Medulla oblongata (tissue), 1 donor: ENCODE data around the gene LCAT.
"Not testable (repeated sequence)": the region's sequence is repeated elsewhere in the genome, so short reads cannot be mapped to it uniquely, and the experiment has no call there.

ENCODE experiments used
- DNase-seq: peaks from one replicate; pipeline ENCODE4 v3.0.0-alpha.2; 2015; ENCODE audit errors: extremely low spot score

LCAT gene

DNA sequence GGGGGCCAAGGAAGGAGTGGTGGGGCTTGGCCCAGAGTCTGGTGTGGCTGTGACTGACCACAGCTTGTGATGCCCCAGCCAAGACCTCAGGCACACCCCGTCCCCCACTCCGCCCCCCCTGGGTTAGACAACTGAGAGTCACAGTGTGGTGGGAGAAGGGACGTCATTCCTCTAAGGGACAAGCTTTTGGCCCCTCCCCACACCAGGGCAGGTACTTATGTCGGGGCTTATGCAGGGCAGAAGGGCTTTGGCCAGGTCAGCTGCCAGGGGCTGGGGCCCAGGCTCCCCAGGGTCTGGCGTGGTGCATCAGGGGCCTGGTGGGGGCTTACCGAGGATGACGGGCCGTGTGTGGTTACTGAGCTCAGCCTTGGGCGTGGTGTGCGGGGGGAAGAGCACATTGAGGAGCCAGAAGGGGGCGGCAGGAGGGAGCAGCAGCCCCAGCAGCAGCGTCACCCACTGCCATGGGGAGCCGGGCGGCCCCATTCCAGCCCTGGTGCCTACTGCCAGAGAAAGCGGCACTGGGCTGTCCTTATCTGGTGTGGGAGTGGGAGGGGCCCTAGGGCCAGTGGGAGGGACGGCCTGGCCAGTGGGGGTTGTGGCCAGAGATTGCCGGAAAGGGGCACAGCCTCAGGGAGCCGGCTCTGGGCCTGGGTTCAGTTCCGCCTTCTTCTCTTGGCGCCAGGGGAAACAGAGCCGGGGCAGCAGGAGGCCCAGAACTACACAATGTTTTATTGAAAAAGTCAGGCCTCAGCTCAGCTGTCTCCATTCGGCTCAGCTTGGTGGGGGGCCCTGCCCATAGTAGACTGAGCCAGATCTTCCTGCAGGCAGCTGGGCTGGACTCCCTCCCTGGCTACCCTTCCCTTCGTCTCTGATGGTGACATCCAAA, at the start of gene LCAT:
LCAT (minus strand) TSS at position 502 of the 886 bp plus-strand sequence; CDS start at position 483, 19 bp downstream.
- DNase-seq: peak; percentile 91

DNA sequence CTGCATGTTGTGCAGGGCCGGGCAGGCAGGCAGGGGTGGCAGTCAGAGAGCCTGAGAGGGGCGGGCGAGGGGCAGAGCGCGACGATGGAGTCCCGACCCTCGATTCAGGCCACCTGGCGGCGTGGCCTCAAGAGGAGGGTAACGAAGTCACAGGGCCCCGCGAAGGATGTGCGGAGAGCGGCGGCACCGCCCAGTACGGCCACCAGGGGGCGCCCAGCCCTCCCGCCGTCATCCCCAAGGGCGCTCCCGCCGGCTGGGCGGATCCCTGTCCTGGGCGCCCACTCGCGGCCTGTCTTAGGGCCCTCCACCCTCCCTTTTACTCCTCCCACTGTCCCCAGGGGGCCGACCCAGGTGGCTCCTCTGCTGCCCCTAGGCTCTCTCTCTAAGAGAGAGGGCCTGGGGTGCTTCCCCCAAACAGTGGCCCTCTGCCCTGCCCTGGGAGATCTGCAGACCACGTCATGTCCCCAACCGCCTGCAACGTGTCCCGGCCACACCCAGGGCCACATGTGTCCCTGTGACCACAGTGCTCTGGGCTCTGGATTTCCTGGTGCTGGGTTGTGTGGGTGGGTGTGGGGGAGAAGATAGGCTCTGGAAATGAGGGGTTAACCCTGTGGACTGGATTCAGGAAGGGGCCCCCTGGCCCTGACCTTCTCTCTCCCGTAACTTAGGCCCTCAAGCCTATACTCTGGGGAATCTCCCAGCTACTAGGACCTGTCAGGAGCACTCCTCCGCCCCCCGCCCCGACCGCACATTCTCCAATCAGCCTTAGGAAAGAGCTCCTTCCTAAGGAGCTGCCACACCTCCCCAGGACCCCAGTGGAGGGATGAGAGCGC, 49.5 kb upstream of the LCAT start:
- peak; percentile 69 for DNase-seq

DNA sequence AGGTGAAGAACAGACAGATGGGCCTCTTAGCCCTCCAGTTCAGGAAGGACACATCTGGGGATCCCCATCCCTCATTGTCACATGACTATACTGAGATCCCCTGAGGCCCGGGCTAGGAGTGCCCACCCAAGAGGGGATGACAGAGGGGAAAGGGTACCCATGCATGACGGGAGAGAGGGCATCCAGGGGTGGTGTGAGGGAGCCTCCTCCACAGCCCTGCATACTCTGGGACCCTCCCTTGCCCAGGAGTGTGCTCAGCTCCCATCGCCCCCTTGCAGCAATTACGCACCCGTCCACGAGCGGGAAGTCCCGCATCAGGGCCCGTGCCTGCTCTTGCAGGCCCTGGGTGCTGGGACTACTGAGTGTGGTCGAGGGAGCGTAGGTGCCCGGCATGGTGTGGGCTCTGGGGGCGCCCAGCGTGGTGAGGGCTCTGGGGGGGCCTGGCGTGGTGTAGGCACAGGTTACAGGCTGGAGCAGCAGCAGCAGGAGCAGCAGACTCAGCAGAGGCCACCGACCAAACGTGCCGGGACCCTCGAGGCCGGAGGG, 48.8 kb upstream of the LCAT start:
- DNase-seq: no peak

- no peak for DNase-seq
Observed at GRCh38 chr16:67990018-67990386, 46.1 kb upstream of the LCAT start.

DNA sequence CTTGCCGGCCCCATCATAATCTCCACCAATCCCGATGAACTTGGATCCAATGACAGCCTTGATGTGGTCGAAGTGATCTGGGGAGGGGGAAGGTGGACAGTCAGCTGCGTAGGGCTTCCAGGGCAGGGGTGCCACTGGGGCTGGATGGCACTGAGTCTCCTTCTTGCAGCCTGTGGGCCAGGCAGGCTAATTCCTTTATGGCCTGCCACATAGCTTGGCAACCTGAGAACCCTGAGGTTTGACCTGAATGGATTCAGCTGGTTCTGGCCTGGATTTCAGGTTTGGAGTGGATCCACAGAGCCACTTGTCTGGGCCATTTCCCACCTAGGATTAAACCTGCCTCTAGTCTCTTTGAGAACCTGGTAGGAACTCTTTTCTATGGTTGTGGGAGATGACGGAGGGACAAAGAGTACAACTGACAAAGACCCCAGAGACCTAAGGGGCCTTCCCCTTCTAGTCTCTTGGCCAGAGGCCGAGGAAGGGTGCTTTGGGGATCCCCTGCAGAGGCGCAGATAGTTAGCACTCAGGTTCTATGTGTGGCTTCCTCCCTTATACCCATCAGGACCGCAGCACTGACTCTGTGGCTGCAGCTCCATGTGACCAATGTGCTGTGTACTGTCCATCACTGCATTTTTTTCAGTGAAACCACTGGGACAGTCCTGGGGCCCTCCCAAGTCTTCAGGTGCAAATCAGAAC, 45.5 kb upstream of the LCAT start:
- peak; percentile 32 for DNase-seq

GRCh38 chr16:67988675-67989074, 44.8 kb upstream of the LCAT start:
- no peak for DNase-seq

DNA sequence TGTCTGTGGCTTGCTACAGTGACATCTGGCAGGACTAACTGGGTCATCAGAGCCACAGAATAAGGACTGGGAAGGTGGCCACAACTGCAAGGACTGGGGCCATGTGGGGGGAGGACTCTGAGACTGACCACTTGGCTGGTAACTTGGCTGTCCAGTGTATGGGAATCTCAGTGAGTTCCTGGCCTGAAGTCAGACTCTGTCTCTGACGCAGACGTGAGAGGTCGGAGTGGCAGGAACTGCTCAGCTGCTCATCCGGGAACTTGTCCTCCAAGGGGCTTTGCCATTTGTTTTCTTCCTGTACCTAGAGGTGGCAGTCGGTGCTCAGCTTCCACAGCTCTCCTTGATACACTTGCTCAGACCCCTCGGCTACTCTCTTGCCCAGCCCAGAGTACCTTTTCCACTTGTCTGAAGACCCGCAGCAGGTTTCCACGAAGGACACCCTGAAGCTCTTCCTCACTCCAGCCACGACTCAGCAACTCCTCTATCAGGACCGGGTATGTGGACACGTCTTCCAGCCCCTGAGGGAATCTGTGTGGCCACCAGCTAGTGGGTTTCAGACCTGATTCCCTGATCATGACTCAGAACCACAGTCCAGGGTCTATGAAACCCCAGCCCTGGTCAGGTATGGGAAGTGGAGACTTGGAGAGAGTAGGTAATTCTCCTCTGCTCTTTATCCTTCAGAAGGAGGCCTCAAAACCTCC, 43.7 kb upstream of the LCAT start:
- peak; percentile 69 for DNase-seq

- no peak for DNase-seq
Observed at GRCh38 chr16:67986949-67987348, 43.0 kb upstream of the LCAT start.

DNA sequence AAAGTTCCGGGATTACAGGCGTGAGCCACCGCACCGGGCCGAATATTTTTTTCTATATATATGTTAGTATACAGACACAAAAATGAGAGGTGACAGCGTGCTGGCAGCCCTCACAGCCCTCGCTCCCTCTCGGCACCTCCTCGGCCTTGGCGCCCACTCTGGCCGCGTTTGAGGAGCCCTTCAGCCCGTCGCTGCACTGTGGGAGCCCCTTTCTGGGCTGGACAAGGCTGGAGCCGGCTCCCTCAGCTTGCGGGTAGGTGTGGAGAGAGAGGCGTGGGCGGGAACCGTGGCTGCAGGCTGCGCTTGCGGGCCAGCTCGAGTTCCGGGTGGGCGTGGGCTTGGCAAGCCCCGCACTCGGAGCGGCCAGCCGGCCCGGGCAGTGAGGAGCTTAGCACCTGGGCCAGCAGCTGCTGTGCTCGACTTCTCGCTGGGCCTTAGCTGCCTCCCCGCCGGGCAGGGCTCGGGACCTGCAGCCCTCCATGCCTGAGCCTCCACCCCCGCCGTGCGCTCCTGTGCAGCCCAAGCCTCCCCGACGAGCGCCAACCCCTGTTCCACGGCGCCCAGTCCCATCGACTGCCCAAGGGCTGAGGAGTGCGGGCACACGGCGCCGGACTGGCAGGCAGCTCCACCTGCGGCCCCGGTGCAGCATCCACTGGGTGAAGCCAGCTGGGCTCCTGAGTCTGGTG, 38.2 kb upstream of the LCAT start:
- no peak for DNase-seq

GRCh38 chr16:67979955-67980678, 36.2 kb upstream of the LCAT start, which contains the start of gene DPEP3:
DPEP3 (minus strand) TSS chr16:67980499; CDS start chr16:67980380, 119 bp downstream.
- no peak for DNase-seq

- no peak for DNase-seq
Observed at GRCh38 chr16:67977469-67978227, 33.7 kb upstream of the LCAT start.

DNA sequence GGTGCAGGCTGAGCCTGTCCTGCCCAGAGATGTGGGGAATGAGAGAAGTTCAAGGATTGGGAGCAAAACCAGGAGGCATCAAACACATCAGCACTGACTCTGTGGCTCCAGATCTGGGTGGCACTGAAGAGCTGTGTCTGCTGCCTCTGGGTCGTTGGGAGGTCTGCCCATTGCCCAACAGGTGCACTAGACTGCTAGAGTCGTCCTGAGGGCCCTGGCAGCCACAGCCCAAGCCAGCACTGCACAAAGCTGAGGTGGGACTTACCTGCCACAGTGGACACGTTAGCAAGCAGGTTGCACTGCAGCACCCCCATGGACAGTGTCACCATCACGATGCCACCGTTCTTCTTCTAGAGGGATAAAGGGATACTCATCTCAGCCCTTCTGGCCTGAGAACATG, 33.1 kb upstream of the LCAT start:
- DNase-seq: no peak

DNA sequence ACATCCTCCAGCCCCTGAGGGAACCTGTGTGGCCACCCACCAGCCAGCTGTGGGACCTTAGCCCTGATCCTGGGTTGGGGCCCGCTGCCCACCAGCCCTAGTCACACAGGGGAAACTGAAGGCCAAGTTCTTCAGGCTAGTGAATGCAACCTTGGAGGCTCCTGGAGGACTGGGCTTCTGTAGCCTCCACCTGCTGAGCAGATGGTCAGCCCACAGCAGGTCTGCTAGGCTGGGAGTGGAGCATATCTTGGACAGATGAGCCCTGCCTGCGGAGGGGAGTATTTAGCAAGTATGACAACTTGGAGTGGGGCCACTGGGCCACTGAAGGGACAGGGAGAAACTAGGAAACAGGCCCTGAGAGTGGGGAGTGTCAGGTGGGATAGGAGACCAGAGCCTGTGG, 32.3 kb upstream of the LCAT start:
- no peak for DNase-seq

- DNase-seq: no peak
Observed at GRCh38 chr16:67975321-67976105, 31.6 kb upstream of the LCAT start.

- DNase-seq: not testable (repeated sequence)
Observed at GRCh38 chr16:67972285-67972684, 28.4 kb upstream of the LCAT start.

GRCh38 chr16:67971111-67971510, 27.2 kb upstream of the LCAT start:
- DNase-seq: no peak

DNA sequence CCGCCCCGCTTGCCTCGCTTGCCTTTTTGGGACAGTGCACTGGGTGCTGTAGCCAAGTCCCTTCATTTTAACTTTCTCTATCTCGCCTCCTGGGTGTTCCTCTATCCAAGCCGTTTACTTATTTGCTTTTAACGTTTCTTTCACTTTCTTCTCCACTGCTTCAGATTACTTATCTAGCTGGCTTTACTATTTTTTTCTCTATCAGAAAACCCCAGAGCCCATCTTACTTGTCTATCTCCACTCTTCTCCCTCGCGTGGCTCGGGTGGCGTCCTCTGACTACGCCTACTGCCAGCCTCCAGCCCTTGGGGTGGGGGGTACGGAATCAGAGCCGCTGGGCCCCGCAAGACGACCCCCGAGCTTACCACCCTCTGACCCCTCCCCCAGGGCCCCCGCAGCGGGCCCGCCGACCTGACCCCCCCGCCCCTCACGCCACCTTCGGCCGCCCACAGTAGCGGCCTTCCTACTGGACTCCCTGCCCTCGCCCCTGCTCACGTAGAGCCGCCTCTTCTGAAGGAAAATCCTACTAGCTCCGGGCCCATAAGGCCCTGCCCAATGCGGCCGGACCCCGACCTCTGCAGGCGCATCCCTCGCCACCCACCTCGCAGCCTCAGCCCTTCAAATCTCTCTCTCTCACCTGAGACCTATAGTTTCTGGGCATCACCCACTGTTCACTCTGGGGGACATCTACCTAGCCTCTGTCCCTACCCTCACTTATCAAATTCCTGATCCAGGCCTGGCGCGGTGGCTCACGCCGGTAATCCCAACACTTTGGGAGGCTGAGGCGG, 25.5 kb upstream of the LCAT start:
- no peak for DNase-seq
